Suprapubic skin (tissue), 3 donors: Measurements from ENCODE around the gene CREG2.

Experiments
- POLR2A ChIP-seq, 2 donors: fragments of 450-650 bp; IDR thresholded peaks; one replicate each; pipeline ENCODE4 v1.6.1; 2017; ENCODE audit warnings: antibody characterized with exemption in 2 of 2, mild to moderate bottlenecking in 2 of 2, moderate library complexity in 2 of 2
- TF ChIP-seq, protein P1 (sequence below), 2 donors: fragments of 200-600 bp in 1 of 2; fragments of 450-650 bp in 1 of 2; sonication (generic) in 1 of 2; IDR thresholded peaks; one replicate each; pipeline ENCODE4 v1.5.1; 2016 to 2019; ENCODE audit warnings: antibody characterized with exemption in 2 of 2, mild to moderate bottlenecking in 1 of 2, moderate library complexity in 1 of 2

DNA sequence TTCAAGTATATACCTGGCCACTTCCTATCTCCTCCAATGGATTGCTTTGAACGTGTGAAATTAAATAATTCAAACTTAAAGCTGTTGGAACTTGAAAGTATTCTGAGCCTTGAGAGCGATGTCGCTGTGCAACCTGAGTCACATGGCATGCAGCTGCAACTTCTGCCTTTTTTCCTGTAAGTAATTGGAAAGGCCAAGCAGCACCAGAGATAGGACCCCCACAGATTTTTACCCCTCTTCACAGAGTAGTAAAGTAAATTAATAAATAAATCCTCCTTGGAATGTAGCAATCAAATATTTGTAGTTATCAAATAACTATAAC, 75.6 kb downstream of the CREG2 start:
- TF ChIP-seq POLR2A (IDR thresholded peaks at IDR 0.05) = no peak
- TF ChIP-seq, protein P1, sequence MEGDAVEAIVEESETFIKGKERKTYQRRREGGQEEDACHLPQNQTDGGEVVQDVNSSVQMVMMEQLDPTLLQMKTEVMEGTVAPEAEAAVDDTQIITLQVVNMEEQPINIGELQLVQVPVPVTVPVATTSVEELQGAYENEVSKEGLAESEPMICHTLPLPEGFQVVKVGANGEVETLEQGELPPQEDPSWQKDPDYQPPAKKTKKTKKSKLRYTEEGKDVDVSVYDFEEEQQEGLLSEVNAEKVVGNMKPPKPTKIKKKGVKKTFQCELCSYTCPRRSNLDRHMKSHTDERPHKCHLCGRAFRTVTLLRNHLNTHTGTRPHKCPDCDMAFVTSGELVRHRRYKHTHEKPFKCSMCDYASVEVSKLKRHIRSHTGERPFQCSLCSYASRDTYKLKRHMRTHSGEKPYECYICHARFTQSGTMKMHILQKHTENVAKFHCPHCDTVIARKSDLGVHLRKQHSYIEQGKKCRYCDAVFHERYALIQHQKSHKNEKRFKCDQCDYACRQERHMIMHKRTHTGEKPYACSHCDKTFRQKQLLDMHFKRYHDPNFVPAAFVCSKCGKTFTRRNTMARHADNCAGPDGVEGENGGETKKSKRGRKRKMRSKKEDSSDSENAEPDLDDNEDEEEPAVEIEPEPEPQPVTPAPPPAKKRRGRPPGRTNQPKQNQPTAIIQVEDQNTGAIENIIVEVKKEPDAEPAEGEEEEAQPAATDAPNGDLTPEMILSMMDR (IDR thresholded peaks at IDR 0.05) = no peak
